HL-60 (cell line): ENCODE data around the gene ZNF281.

Source experiments
- POLR2AphosphoS5 ChIP-seq: IDR thresholded peaks from 2 replicates; pipeline ENCODE4 v1.6.1; 2012; ENCODE audit warnings: low read depth
- SPI1 ChIP-seq: IDR thresholded peaks from 2 replicates; pipeline ENCODE4 v1.6.1; 2012; ENCODE audit warnings: low read depth, mild to moderate bottlenecking, borderline replicate concordance
- TF ChIP-seq, protein P1 (sequence below): IDR thresholded peaks from one replicate; pipeline ENCODE4 v1.5.1; 2011; ENCODE audit warnings: low read length, control low read depth, inconsistent platforms; ENCODE audit not compliant: insufficient read depth
- TF ChIP-seq, protein P2 (sequence below): IDR thresholded peaks from 2 replicates; pipeline ENCODE4 v1.6.1; 2012; ENCODE audit warnings: low read depth; ENCODE audit not compliant: insufficient replicate concordance

DNA sequence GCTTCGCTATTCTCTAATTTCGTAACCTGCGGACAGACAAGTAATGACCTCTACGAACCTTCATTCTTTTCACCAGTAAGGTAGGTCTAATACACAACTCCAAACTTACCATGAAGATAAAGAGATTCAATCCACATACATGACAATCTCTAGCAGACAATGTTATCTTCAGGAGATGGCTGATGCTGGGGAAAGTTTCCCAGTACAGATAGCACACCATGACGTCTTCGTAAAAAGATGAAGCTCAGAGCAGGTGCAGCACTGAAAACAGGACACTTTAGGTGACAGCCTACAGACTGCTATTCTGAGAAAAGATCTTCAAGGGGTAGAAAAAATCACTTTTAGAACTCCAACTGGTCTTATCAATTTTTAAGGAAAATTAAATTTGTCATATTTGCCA, 41.3 kb downstream of the ZNF281 start:
- TF ChIP-seq, protein P1, sequence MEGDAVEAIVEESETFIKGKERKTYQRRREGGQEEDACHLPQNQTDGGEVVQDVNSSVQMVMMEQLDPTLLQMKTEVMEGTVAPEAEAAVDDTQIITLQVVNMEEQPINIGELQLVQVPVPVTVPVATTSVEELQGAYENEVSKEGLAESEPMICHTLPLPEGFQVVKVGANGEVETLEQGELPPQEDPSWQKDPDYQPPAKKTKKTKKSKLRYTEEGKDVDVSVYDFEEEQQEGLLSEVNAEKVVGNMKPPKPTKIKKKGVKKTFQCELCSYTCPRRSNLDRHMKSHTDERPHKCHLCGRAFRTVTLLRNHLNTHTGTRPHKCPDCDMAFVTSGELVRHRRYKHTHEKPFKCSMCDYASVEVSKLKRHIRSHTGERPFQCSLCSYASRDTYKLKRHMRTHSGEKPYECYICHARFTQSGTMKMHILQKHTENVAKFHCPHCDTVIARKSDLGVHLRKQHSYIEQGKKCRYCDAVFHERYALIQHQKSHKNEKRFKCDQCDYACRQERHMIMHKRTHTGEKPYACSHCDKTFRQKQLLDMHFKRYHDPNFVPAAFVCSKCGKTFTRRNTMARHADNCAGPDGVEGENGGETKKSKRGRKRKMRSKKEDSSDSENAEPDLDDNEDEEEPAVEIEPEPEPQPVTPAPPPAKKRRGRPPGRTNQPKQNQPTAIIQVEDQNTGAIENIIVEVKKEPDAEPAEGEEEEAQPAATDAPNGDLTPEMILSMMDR, result no peak
- TF ChIP-seq POLR2AphosphoS5, result no peak
- TF ChIP-seq, protein P2, sequence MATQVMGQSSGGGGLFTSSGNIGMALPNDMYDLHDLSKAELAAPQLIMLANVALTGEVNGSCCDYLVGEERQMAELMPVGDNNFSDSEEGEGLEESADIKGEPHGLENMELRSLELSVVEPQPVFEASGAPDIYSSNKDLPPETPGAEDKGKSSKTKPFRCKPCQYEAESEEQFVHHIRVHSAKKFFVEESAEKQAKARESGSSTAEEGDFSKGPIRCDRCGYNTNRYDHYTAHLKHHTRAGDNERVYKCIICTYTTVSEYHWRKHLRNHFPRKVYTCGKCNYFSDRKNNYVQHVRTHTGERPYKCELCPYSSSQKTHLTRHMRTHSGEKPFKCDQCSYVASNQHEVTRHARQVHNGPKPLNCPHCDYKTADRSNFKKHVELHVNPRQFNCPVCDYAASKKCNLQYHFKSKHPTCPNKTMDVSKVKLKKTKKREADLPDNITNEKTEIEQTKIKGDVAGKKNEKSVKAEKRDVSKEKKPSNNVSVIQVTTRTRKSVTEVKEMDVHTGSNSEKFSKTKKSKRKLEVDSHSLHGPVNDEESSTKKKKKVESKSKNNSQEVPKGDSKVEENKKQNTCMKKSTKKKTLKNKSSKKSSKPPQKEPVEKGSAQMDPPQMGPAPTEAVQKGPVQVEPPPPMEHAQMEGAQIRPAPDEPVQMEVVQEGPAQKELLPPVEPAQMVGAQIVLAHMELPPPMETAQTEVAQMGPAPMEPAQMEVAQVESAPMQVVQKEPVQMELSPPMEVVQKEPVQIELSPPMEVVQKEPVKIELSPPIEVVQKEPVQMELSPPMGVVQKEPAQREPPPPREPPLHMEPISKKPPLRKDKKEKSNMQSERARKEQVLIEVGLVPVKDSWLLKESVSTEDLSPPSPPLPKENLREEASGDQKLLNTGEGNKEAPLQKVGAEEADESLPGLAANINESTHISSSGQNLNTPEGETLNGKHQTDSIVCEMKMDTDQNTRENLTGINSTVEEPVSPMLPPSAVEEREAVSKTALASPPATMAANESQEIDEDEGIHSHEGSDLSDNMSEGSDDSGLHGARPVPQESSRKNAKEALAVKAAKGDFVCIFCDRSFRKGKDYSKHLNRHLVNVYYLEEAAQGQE, result no peak
- TF ChIP-seq SPI1, result no peak
